Activated T-cell treated with anti-CD3 and anti-CD28 coated beads, Interleukin-2, amount 50 U/mL, for 24 hours (primary cell): Measurements from ENCODE around the gene FNBP1.
"Not testable (repeated sequence)": the region's sequence is repeated elsewhere in the genome, so short reads cannot be mapped to it uniquely, and the experiment has no call there.

Source experiments
- DNase-seq: peaks from one replicate; pipeline ENCODE4 v3.0.0-alpha.2; 2020
- H3K27ac Mint-ChIP-seq: 2 replicates; pipeline ENCODE4 v1.8.0; 2020; ENCODE audit warnings: mild to moderate bottlenecking, mixed read lengths
- H3K27me3 Mint-ChIP-seq: 2 replicates; pipeline ENCODE4 v1.8.0; 2020; ENCODE audit warnings: mixed read lengths
- H3K36me3 Mint-ChIP-seq: 2 replicates; pipeline ENCODE4 v1.8.0; 2020; ENCODE audit warnings: low read depth, mixed read lengths
- H3K4me1 Mint-ChIP-seq: 2 replicates; pipeline ENCODE4 v1.8.0; 2020; ENCODE audit warnings: low read depth, mixed read lengths
- H3K4me3 Mint-ChIP-seq: 2 replicates; pipeline ENCODE4 v1.8.0; 2020; ENCODE audit warnings: mild to moderate bottlenecking, moderate library complexity, mixed read lengths
- H3K9me3 Mint-ChIP-seq: 2 replicates; pipeline ENCODE4 v1.8.0; 2020; ENCODE audit warnings: mixed read lengths

The FNBP1 gene

DNA sequence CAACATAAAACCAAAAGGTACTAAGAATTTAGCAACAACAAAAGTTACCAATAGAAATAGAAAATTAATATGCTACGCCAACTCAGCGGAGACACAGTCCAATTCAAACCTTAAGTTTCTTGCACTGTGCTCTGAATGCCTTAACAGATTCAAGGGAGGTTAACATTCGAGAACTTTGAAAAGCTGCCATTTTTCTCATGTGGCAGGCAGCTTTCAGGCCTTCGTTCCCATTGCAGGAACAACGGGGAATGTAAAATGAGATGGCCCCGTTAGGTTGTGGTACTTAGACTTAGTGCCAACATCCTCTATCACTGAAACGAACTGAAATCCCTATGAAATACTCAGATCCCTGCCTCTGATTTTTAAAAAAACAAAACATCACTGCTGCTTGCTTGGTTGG, 22.4 kb downstream of the FNBP1 start:
- H3K4me1 Mint-ChIP-seq = peaks cover 89% of the 10 kb centered on the region
- H3K4me3 Mint-ChIP-seq = peak overlapping the region; percentile 67
- peaks cover 4% of the 10 kb centered on the region for H3K9me3 Mint-ChIP-seq
- no peak for DNase-seq
- peak overlapping the region; percentile 99 for H3K27ac Mint-ChIP-seq
- H3K27me3 Mint-ChIP-seq = no peaks in the 10 kb centered on the region
- H3K36me3 Mint-ChIP-seq = peaks cover 81% of the 10 kb centered on the region

DNA sequence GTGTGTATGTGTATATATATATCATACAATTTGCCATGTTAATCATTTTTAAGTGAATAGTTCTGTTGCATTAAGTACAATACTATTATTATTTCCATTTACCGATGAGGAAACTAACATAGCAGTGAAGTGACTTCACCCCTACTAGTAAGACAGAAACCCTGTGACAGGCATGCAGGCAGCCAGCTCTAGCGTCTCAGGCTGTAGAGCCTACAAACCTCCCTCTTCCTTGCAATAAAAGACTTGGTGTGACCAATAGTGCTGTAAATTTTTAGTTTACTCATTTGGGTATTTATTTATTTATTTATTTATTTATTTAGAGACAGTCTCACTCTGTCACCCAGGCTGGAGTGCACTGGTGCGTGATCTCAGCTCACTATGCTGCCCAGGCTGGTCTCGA, 24.7 kb downstream of the FNBP1 start:
- H3K4me3 Mint-ChIP-seq = no peak overlapping the region
- peak overlapping the region; percentile 99 for H3K27ac Mint-ChIP-seq
- DNase-seq = peak; percentile 32
- H3K27me3 Mint-ChIP-seq = no peaks in the 10 kb centered on the region
- H3K4me1 Mint-ChIP-seq = peaks cover 80% of the 10 kb centered on the region
- H3K36me3 Mint-ChIP-seq = peaks cover 82% of the 10 kb centered on the region
- H3K9me3 Mint-ChIP-seq = peaks cover 6% of the 10 kb centered on the region

DNA sequence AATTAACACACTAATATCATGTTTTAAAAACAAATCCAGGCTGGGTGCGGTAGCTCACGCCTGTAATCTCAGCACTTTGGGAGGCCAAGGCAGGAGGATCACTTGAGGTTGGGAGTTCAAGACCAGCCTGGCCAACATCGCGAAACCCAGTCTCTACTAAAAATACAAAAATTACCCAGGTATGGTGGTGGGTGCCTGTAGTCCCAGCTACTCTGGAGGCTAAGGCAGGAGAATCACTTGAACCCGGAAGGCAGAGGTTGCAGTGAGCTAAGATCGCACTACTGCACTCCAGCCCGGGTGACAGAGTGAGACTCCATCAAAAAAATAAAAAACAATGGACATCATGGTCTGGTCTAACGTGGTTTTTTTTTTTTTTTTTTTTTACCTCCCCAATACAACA, 25.5 kb downstream of the FNBP1 start:
- H3K9me3 Mint-ChIP-seq, H3K4me3 Mint-ChIP-seq, H3K27me3 Mint-ChIP-seq: not testable (repeated sequence)
- DNase-seq = peak; percentile 22
- H3K36me3 Mint-ChIP-seq = peaks cover 81% of the 10 kb centered on the region
- H3K4me1 Mint-ChIP-seq = peaks cover 79% of the 10 kb centered on the region
- H3K27ac Mint-ChIP-seq = peak overlapping the region; percentile 99

DNA sequence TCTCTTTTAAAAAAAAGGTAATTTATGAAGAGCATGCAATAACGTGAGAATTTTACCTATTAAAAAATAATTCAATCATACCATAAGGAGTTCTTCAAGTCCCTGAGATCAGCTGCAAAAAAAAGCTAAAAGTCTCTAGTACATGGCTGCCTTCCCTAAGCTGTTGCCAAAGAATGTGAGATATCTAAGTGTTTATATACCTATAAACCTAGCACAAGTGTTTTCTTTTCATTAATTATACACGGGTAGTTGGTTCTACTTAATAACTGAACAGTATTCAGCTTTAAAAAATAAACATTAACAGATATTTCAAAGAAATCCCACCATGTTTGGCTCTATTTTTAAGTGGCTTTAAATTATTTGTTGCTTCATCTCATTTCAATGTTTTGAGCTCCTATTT, 25.9 kb downstream of the FNBP1 start:
- Mint-ChIP-seq H3K27me3 (no peaks in the 10 kb centered on the region), H3K9me3 (peaks cover 9% of the 10 kb centered on the region), H3K4me1 (peaks cover 79% of the 10 kb centered on the region), H3K4me3 (peak overlapping the region; percentile 48), H3K36me3 (peaks cover 81% of the 10 kb centered on the region), H3K27ac (peak overlapping the region; percentile 99)
- DNase-seq = no peak

DNA sequence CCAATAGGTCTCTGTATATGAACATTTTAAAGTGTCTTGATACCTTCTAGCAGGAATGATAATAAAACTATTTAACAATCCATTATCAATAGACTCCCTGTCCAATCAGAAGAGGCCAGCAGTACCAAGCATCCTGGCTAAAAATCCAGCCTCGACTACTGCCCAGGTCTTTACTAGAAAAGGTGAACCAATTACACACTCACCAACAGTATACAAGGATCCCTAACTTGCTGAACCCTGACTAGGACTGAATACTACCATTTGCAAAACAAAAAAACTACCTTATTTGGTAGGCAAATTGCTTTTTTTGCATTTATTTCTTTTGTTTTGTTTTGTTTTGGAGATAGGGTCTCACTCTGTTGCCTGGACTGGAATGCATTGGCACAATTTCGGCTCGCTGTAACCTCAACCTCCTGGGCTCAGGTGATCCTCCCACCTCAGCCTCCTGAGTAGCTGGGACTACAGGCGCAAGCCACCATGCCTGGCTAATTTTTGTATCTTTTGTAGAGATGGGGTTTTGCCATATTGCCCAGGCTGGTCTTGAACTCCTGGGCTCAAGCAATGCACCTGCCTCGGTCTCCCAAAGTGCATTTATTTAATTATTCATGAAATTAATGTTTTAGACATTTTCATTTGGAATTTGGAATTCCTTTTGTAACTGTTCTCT, 27.5 kb downstream of the FNBP1 start:
- Mint-ChIP-seq H3K4me1 (peaks cover 79% of the 10 kb centered on the region), H3K27me3 (no peaks in the 10 kb centered on the region), H3K36me3 (peaks cover 79% of the 10 kb centered on the region), H3K4me3 (no peak overlapping the region), H3K27ac (peak overlapping the region; percentile 75), H3K9me3 (peaks cover 9% of the 10 kb centered on the region)
- peak; percentile 25 for DNase-seq

DNA sequence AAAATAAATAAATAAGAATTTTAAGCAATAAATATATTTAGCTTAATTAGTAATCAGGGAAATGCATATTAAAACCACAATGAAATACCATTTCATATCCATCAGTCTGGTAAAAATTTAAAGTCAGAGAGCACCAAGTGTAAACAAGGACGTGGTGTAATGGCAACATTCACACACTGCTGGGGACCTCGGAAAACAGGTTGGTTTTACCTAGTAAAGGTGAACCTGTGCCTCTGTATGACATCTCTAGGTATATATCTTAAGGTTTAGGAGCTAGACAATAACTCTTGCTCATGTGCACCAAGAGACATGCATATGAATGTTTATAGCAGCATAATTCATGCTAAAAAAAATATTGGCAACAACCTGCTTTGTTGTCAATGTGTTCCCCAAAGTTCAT, 29.7 kb downstream of the FNBP1 start:
- no peak for DNase-seq
- Mint-ChIP-seq H3K27me3 (no peaks in the 10 kb centered on the region), H3K9me3 (peaks cover 9% of the 10 kb centered on the region), H3K27ac (peak overlapping the region; percentile 77), H3K36me3 (peaks cover 79% of the 10 kb centered on the region), H3K4me3 (no peak overlapping the region), H3K4me1 (peaks cover 82% of the 10 kb centered on the region)

DNA sequence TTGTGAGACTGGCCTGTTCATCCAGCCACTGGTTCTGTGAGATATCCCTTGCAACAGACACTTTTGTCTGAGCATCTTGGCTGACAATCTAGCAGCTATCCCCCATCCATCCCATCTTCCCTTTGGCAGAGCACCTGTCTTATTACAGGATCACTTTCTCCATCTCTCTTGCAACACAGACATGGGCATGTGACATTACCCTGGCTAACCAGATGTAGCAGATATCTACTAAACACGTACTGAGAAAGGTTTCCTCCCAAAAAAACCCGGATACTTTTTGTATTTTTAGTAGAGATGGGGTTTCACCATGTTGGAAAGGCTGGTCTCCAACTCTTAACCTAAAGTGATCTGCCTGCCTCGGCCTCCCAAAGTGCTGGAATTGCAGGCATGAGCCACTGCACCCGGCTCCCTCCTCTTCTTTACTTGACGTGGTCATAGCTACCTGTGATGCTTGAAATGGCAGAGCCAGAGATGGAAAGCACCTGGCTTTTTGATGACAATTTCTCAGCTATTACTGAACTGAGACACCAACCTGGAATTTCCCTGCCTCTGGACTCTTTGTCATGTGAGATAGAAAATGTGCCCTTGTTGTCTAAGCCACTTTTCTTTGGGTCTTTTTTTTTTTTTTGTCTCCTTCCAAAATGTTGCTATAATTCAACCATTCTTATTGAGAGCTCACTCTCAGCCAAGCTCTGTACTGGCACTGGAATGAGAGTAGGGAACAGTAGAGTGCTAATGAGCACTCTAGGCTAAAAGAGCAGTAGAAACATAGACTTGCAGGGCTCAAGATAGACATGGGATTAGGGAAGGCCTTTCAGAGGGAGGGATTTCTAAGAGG, 32.6 kb downstream of the FNBP1 start:
- Mint-ChIP-seq H3K4me3 (peak overlapping the region; percentile 5), H3K9me3 (peaks cover 5% of the 10 kb centered on the region), H3K27me3 (no peaks in the 10 kb centered on the region), H3K36me3 (peaks cover 82% of the 10 kb centered on the region), H3K27ac (peak overlapping the region; percentile 92), H3K4me1 (peaks cover 85% of the 10 kb centered on the region)
- peak; percentile 54 for DNase-seq

DNA sequence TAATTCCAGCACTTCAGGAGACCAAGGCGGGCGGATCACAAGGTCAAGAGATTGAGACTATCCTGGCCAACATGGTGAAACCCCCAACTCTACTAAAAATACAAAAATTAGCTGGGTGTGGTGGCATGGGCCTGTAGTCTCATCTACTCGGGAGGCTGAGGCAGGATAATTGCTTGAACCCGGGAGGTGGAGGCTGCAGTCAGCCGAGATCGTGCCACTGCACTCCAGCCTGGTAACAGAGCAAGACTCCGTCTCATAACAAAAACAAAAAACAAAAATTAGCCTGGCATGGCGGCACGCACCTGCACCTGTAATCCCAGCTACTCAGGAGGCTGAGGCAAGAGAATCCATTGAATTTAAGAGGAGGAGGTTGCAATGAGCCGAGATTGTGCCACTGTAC, 33.4 kb downstream of the FNBP1 start:
- not testable (repeated sequence) for H3K9me3 Mint-ChIP-seq, H3K27me3 Mint-ChIP-seq, H3K4me3 Mint-ChIP-seq
- H3K4me1 Mint-ChIP-seq = peaks cover 80% of the 10 kb centered on the region
- H3K36me3 Mint-ChIP-seq = peaks cover 76% of the 10 kb centered on the region
- peak; percentile 28 for DNase-seq
- peak overlapping the region; percentile 92 for H3K27ac Mint-ChIP-seq

DNA sequence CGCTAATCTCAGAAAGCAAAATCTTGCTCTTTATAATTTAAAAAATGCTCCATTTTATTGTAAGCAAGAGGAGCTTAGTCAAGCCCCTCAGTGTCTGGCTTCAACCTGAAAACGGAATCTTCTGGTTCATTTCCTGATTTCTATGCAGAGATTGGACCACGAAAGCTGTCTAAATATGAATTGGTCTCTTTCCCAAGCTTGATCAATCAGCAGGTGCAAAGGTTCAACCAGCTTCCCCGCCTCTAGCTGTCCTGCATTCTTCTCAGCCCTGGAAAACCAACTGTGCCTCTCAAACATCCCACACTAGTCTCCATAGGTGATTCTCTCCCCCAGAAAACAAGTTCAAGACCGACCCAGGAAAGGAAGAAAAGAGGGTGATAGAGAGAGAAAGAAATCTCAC, 34.5 kb downstream of the FNBP1 start:
- H3K27me3 Mint-ChIP-seq = no peaks in the 10 kb centered on the region
- H3K9me3 Mint-ChIP-seq = peaks cover 3% of the 10 kb centered on the region
- H3K36me3 Mint-ChIP-seq = peaks cover 80% of the 10 kb centered on the region

DNA sequence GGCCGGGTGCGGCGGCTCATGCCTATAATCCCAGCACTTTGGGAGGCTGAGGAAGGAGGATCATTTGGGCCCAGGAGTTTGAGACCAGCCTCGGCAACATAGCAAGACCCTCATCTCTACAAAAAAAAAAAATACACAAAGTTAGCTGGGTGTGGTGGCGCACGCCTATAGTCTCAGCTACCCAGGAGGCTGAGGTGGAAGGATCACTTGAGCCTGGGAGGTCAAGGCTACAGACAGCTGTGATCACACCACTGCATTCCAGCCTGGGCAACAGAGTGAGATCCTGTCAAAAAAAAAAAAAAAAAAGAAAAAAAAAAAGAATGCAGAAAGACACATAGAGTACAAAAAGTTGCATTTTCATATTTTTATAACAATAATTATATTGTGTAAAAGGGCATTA, 36.0 kb downstream of the FNBP1 start:
- H3K27me3 Mint-ChIP-seq, H3K9me3 Mint-ChIP-seq: not testable (repeated sequence)
- H3K4me3 Mint-ChIP-seq = peak overlapping the region; percentile 42
- peaks cover 80% of the 10 kb centered on the region for H3K36me3 Mint-ChIP-seq
- peak; percentile 24 for DNase-seq
- peak overlapping the region; percentile 92 for H3K27ac Mint-ChIP-seq
- H3K4me1 Mint-ChIP-seq = peaks cover 83% of the 10 kb centered on the region

More for the DNA sequence above, 34.5 kb downstream of the FNBP1 start:
- Mint-ChIP-seq H3K27ac (peak overlapping the region; percentile 92), H3K4me1 (peaks cover 83% of the 10 kb centered on the region), H3K4me3 (peak overlapping the region; percentile 8)
- peak; percentile 16 for DNase-seq

DNA sequence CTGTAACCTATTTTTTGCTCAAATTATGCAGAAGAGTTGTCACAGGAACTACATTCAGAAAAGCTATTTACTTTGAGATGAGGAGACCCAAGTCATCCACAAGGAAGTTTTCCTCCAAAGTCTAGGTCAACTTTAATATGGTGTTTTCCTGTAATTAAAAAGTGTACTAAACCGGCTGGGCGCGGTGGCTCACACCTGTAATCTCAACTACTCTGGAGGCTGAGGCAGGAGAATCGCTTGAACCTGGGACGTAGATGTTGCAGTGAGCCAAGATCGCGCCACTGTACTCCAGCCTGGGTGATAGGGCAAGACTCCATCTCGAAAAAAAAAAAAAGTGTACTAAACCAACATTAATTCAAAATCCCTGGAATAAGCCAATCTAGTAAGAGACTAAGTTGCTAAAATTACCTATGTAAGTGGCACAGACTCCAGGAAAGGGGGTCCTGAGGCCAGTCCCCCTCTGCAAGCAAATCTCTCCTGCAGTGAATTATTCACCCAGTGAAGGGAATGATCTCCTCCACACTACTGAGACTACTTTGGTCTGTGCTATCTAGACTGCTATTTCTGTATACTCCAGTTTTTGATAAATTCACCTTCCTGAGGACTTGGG, 38.9 kb downstream of the FNBP1 start:
- peak overlapping the region; percentile 79 for H3K27ac Mint-ChIP-seq
- no peak overlapping the region for H3K4me3 Mint-ChIP-seq

DNA sequence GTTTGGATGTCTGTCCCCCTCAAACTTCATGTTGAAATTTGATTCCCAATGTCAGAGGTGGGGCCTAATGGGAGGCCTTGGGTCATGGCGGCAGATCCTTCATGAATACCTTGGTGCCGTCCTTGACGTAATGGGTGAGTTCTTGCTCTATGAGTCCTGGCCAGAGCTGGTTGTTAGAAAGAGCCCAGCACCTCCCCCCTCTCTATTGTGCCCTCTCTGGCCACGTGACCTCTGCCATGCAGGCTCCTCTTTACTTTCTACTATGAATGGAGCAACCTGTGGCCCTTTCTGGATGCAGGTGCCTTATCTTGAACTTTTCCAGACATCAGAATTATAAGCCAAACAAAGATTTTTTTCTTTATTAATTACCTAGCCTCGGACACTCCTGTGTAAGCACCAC, 40.7 kb downstream of the FNBP1 start:
- Mint-ChIP-seq H3K36me3 (peaks cover 81% of the 10 kb centered on the region), H3K27ac (peak overlapping the region; percentile 82)

More for the DNA sequence above, 38.9 kb downstream of the FNBP1 start:
- H3K27me3 Mint-ChIP-seq = no peaks in the 10 kb centered on the region
- H3K36me3 Mint-ChIP-seq = peaks cover 80% of the 10 kb centered on the region
- peaks cover 77% of the 10 kb centered on the region for H3K4me1 Mint-ChIP-seq
- no peaks in the 10 kb centered on the region for H3K9me3 Mint-ChIP-seq
- DNase-seq = no peak

DNA sequence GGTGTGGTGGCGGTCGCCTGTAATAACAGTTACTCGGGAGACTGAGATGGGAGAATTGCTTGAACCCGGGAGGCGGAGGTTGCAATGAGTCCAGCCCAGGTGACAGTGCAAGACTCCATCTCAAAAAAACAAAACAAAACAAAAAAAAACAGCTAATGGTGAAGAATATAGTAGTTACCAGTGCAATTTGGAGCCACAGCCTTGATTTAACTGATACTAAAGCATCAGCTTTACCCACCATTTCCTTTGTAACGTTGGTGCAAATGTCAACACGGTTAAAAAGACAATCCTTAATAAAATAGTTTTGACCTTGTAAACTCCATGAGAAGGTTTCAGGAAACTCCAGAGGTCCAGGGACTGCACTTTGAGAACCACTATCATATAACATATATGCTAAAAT, 41.8 kb downstream of the FNBP1 start:
- Mint-ChIP-seq H3K27ac (peak overlapping the region; percentile 81), H3K27me3 (no peaks in the 10 kb centered on the region), H3K4me3 (no peak overlapping the region), H3K9me3 (no peaks in the 10 kb centered on the region), H3K36me3 (peaks cover 78% of the 10 kb centered on the region), H3K4me1 (peaks cover 75% of the 10 kb centered on the region)
- no peak for DNase-seq

More for the DNA sequence above, 40.7 kb downstream of the FNBP1 start:
- no peak overlapping the region for H3K4me3 Mint-ChIP-seq
- DNase-seq = peak; percentile 26
- peaks cover 75% of the 10 kb centered on the region for H3K4me1 Mint-ChIP-seq
- no peaks in the 10 kb centered on the region for H3K9me3 Mint-ChIP-seq
- H3K27me3 Mint-ChIP-seq = no peaks in the 10 kb centered on the region

DNA sequence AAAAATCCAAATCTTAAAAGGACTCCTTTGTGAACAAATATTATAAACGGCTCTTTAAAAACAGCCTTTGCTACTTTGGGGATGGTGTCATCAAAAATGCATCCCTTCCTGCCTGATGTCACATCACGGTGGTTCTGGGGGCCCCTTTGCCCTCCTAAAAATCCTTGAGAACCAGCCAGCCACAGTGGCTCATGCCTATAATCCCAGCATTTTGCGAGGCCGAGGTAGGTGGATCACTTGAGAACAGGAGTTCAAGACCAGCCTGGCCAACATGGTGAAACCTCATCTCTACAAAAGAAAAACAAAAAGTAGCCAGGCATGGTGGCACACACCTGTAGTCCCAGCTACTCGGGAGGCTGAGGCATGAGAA, 43.9 kb downstream of the FNBP1 start:
- H3K27me3 Mint-ChIP-seq = no peaks in the 10 kb centered on the region
- H3K9me3 Mint-ChIP-seq = no peaks in the 10 kb centered on the region
- no peak for DNase-seq
- peak overlapping the region; percentile 47 for H3K4me3 Mint-ChIP-seq
- peak overlapping the region; percentile 88 for H3K27ac Mint-ChIP-seq
- peaks cover 79% of the 10 kb centered on the region for H3K36me3 Mint-ChIP-seq
- H3K4me1 Mint-ChIP-seq = peaks cover 80% of the 10 kb centered on the region
